CD4-positive, alpha-beta T cell treated with Interleukin-12 subunit alpha and Interleukin-12 subunit beta, for 1 hour (primary cell): ENCODE measurements around the gene TBC1D7.

Experiments used
- DNase-seq: peaks from one replicate; pipeline ENCODE4 v3.0.0-alpha.2; 2020

Gene TBC1D7

DNA sequence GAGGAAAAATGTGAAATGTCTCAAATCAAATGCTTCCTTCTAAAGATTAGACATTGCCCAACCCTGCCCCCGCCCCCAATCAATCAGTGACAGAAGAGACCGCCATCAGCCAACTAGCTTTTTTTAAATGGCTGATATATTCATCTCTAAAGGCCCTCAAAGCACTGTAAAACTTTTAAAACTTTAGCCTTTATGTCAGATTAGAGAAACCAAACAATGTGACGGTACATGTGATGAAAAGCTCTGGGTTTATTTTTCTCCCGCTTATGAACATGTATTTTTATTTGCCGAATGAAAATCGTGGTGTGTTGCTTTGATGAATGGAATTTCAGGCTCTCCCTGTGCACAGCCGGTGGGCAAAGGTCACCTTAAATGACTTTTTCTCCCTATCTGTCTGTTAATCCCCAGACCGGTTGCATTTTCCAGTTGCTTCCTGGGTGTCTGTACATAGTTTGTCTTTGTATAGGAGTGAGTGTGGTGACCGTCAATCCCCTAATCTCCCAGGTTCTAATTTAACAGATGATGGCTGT, 38.5 kb downstream of the TBC1D7 start:
- no peak for DNase-seq

GRCh38 chr6:13288969-13289391, 39.4 kb downstream of the TBC1D7 start:
- no peak for DNase-seq

GRCh38 chr6:13288481-13288880, 39.9 kb downstream of the TBC1D7 start:
- DNase-seq, result no peak

DNA sequence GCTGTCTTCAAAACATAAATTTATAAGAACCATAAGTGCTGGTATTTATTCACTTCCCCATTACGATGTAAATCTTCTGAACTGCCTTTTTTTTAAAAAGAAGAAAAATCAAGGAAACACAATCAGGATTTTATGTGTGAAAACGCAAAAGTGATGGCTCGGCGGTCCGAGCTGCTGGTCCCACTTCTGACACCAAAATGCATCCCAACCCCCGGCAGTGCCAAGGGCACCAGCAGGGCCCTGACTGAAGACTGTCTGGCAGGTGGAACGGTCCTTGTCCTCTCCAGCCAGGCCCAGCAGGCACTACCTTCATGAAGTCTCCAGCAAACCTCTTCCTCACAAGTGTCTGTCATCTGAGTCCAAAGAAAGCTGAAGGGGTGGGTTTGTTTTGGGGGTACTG, 41.2 kb downstream of the TBC1D7 start:
- DNase-seq, result no peak

- no peak for DNase-seq
Measured at GRCh38 chr6:13286181-13286580, 42.2 kb downstream of the TBC1D7 start.

GRCh38 chr6:13285705-13286104, 42.6 kb downstream of the TBC1D7 start:
- DNase-seq, result no peak

DNA sequence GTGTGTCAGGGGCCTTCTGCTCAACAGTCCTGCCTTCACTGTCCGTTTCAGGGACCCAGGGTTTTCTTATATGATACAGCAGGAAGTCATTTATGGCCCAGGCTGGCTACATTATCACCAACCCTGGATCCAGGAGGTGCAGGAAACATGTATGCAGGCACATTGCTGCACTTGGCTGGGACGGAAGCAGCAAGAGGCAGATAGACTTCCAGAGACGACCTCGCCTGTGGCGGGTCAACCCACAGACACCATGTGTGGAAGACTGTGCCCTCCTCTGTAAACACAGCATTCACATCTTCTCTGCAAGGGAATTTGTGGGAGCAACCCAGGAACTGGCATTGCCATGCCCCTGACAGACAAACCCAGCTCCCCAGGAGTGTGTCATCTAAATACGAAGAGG, 43.7 kb downstream of the TBC1D7 start:
- no peak for DNase-seq

GRCh38 chr6:13283331-13283730, 45.0 kb downstream of the TBC1D7 start:
- no peak for DNase-seq

- no peak for DNase-seq
Measured at GRCh38 chr6:13282393-13283069, 45.8 kb downstream of the TBC1D7 start.

GRCh38 chr6:13281686-13282085, 46.7 kb downstream of the TBC1D7 start:
- no peak for DNase-seq

GRCh38 chr6:13280254-13280653, 48.1 kb downstream of the TBC1D7 start:
- DNase-seq, result no peak

- DNase-seq, result no peak
Measured at GRCh38 chr6:13278991-13279390, 49.3 kb downstream of the TBC1D7 start.

GRCh38 chr6:13278164-13278563, 50.2 kb downstream of the TBC1D7 start:
- no peak for DNase-seq

DNA sequence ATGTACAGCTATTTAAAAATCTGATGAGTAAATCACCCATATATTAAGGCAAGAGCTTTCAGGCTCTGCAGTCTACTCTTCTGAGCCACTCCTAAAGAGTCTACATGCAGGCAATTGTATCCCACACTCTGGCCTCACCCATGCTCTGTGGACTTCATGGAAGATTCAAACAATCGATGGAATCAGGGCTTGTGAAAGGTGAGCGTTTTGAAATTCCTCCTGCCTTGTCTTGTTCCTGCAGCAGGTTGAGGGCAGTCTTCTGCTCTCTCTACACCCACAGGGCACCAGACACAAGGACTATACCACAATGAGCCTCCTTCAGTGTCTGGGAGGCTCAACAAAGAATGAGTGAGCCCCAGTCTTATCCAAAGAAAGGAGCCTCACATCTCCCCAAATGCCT, 51.1 kb downstream of the TBC1D7 start:
- no peak for DNase-seq

- no peak for DNase-seq
Measured at GRCh38 chr6:13275435-13275989, 52.8 kb downstream of the TBC1D7 start.

DNA sequence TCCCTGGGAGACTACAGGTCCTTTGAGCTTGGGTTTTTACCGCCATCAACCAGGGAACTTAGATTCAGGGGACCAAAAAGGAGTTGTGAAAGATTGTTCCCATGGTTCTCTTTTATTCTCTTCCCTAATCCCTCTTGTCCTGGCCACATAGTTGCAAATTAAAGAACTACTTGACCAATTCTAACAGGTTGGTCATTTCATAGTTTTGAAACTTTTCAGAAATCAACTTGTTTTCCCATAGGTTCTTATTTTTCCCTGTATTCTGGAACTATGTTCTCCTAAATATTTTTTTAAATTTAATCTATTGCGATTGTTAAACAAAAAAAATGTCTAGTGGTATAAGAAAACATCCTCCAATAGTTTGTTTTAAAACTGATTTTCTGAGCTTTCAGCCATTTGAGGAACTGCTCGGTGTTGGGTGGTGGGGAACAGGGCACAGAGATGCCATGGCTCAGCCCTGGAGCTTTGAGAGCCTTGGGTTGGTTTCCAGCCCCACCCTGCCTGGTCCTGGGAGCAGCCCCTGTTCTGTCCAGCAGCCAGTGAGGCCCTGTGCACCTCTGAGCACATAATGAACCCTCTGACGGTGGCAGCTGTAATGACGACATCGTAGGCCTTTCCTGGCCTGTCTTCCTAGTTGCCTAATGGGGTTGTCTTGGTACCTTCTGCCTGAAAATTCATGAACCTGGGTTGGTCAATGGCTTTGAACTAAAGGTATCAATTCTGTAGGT, 53.5 kb downstream of the TBC1D7 start:
- DNase-seq, result no peak

- peak; percentile 63 for DNase-seq
Measured at GRCh38 chr6:13273931-13274706, 54.2 kb downstream of the TBC1D7 start.

- DNase-seq, result no peak
Measured at GRCh38 chr6:13273202-13273930, 55.0 kb downstream of the TBC1D7 start.

- peak; percentile 23 for DNase-seq
Measured at GRCh38 chr6:13272131-13273046, 55.9 kb downstream of the TBC1D7 start.

DNA sequence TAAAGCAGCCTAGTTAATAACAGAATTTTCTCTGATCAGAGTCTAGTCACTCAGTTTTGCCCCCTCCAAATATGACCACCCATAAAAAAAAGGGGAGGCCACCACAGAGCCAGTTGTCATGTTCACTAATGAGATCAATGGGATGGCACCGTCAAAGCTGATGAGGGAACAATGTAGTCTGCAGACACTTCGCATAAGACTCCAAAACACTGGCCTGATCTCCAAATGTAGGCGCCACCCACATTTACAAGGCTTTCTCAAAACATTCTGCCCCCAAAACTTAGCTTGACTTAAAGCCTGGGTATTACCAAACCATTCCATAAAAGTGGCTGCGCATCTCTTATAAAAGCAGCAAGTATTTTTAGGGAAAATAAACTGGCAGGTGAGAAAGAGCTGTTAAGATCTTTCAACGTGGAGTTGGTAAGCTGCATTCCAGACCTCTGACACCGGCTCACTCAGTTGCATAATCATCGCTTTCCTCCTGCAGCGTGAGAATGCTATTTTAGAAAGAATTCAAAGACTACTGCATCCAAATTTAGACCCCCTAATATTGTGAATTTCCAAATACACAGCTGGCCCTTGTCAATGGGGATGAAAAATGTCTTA, 59.3 kb downstream of the TBC1D7 start:
- DNase-seq, result no peak

DNA sequence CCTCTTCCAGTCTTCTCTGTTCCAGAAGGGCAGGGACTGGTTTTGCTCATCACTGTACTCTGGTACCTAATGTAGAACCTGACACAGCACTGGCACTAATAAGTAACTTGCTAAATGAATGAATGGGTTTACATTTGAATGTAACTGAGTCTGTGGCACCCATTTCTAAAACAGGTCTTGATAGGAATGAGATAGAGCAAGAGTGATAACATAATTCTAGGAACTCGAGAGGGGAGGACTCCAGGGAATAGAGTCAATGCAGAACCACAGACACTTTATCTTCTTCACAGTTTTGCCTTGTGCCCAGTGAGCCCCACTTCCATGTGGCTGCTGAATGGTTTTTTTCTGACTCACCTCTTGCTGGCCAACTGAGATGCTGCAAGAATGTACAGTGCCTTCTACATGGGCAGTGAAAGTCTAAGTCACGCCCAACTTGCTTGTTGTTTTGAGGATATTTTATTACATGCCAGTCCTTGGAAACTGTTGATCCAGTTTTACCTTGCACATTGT, 61.1 kb downstream of the TBC1D7 start:
- no peak for DNase-seq
